Measurements from ENCODE around the gene PCNT.

GRCh38 chr21:46326110-46326703 lies 2.3 kb downstream of the PCNT start:
- TF ChIP-seq, protein P1, sequence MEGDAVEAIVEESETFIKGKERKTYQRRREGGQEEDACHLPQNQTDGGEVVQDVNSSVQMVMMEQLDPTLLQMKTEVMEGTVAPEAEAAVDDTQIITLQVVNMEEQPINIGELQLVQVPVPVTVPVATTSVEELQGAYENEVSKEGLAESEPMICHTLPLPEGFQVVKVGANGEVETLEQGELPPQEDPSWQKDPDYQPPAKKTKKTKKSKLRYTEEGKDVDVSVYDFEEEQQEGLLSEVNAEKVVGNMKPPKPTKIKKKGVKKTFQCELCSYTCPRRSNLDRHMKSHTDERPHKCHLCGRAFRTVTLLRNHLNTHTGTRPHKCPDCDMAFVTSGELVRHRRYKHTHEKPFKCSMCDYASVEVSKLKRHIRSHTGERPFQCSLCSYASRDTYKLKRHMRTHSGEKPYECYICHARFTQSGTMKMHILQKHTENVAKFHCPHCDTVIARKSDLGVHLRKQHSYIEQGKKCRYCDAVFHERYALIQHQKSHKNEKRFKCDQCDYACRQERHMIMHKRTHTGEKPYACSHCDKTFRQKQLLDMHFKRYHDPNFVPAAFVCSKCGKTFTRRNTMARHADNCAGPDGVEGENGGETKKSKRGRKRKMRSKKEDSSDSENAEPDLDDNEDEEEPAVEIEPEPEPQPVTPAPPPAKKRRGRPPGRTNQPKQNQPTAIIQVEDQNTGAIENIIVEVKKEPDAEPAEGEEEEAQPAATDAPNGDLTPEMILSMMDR (conservative IDR thresholded peaks at IDR 0.05; ENCODE audit: low read depth, low read length), result no peak
- TF ChIP-seq POLR2A (IDR thresholded peaks at IDR 0.05; ENCODE audit: low read depth, low read length), result no peak
- TF ChIP-seq RCOR1 (IDR thresholded peaks at IDR 0.05; ENCODE audit: insufficient replicate concordance, low read length), result no peak
- TF ChIP-seq SMC3 (IDR thresholded peaks at IDR 0.05; ENCODE audit: low read depth, low read length), result no peak
- TF ChIP-seq, protein P2, sequence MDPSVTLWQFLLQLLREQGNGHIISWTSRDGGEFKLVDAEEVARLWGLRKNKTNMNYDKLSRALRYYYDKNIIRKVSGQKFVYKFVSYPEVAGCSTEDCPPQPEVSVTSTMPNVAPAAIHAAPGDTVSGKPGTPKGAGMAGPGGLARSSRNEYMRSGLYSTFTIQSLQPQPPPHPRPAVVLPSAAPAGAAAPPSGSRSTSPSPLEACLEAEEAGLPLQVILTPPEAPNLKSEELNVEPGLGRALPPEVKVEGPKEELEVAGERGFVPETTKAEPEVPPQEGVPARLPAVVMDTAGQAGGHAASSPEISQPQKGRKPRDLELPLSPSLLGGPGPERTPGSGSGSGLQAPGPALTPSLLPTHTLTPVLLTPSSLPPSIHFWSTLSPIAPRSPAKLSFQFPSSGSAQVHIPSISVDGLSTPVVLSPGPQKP (IDR thresholded peaks at IDR 0.05; ENCODE audit: borderline replicate concordance, low read depth, low read length), result no peak
